ENCODE measurements around the gene KCNAB1. TPM values are rescaled to one million over a fixed set of nuclear protein-coding genes. Genes with fewer than 3 reads are reported as not detected.

Gene KCNAB1
- total RNA-seq, 2 experiments from 2014 or later: not detected

GRCh38 chr3:156175570-156175969 lies 55.2 kb downstream of the KCNAB1 start:
- H3K4me3 ChIP-seq (ENCODE audit: low read depth, low read length, poor library complexity, severe bottlenecking): no peak overlapping the region

GRCh38 chr3:156176048-156176447 lies 55.7 kb downstream of the KCNAB1 start:
- no peaks in the 10 kb centered on the region for H3K9me3 ChIP-seq (ENCODE audit: low read length)
- ChIA-PET POLR2A (no interaction called here), CTCF (ENCODE audit: unreplicated experiment) (no interaction called here)
- H2AFZ ChIP-seq (ENCODE audit: low read length): no peak overlapping the region
- BruUV-seq (replicated peaks): no TSS peak
- no peak overlapping the region for H3K4me3 ChIP-seq (ENCODE audit: low read depth, low read length, poor library complexity, severe bottlenecking)
- no peaks in the 10 kb centered on the region for H3K36me3 ChIP-seq (ENCODE audit: insufficient read depth, low read length)
- H3K79me2 ChIP-seq (ENCODE audit: insufficient read depth, low read depth, low read length): no peaks in the 10 kb centered on the region
- H3K27ac ChIP-seq (ENCODE audit: low read depth, low read length, poor library complexity, severe bottlenecking): no peak overlapping the region
- no peak for DNase-seq (ENCODE audit: low spot score)
- no peaks in the 10 kb centered on the region for H3K9me2 ChIP-seq (ENCODE audit: insufficient read depth, low read length)
- H3K4me2 ChIP-seq (ENCODE audit: low read length): no peak overlapping the region
- TF ChIP-seq EZH2phosphoT487 (IDR thresholded peaks at IDR 0.05; ENCODE audit: borderline replicate concordance, low read depth, low read length): no peak
- TF ChIP-seq CTCF (conservative IDR thresholded peaks at IDR 0.05; ENCODE audit: low read length): no peak
- H4K20me1 ChIP-seq (ENCODE audit: insufficient read depth, low read length): no peaks in the 10 kb centered on the region
- intact Hi-C loops (cut with micrococcal nuclease; ENCODE audit: unreplicated experiment): no loop called here
- H3K4me1 ChIP-seq (ENCODE audit: insufficient read depth, low read length, poor library complexity, severe bottlenecking): no peaks in the 10 kb centered on the region

More at GRCh38 chr3:156175570-156175969, 55.2 kb downstream of the KCNAB1 start:
- intact Hi-C loops (cut with micrococcal nuclease; ENCODE audit: unreplicated experiment): no loop called here
- Histone ChIP-seq H3K4me2 (ENCODE audit: low read length) (no peak overlapping the region), H3K4me1 (ENCODE audit: insufficient read depth, low read length, poor library complexity, severe bottlenecking) (no peaks in the 10 kb centered on the region), H2AFZ (ENCODE audit: low read length) (no peak overlapping the region), H3K9me3 (ENCODE audit: low read length) (no peaks in the 10 kb centered on the region), H3K36me3 (ENCODE audit: insufficient read depth, low read length) (no peaks in the 10 kb centered on the region), H3K79me2 (ENCODE audit: insufficient read depth, low read depth, low read length) (no peaks in the 10 kb centered on the region), H4K20me1 (ENCODE audit: insufficient read depth, low read length) (no peaks in the 10 kb centered on the region), H3K9me2 (ENCODE audit: insufficient read depth, low read length) (no peaks in the 10 kb centered on the region), H3K27ac (ENCODE audit: low read depth, low read length, poor library complexity, severe bottlenecking) (no peak overlapping the region)
- TF ChIP-seq CTCF (conservative IDR thresholded peaks at IDR 0.05; ENCODE audit: low read length): no peak
- TF ChIP-seq EZH2phosphoT487 (IDR thresholded peaks at IDR 0.05; ENCODE audit: borderline replicate concordance, low read depth, low read length): no peak
- ChIA-PET POLR2A (no interaction called here), CTCF (ENCODE audit: unreplicated experiment) (no interaction called here)
- BruUV-seq (replicated peaks): no TSS peak
- no peak for DNase-seq (ENCODE audit: low spot score)

GRCh38 chr3:156176629-156177210 lies 56.3 kb downstream of the KCNAB1 start:
- no peaks in the 10 kb centered on the region for H3K9me3 ChIP-seq (ENCODE audit: low read length)
- H3K36me3 ChIP-seq (ENCODE audit: insufficient read depth, low read length): no peaks in the 10 kb centered on the region
- no peak overlapping the region for H3K27ac ChIP-seq (ENCODE audit: low read depth, low read length, poor library complexity, severe bottlenecking)
- no peaks in the 10 kb centered on the region for H3K4me1 ChIP-seq (ENCODE audit: insufficient read depth, low read length, poor library complexity, severe bottlenecking)
- H3K9me2 ChIP-seq (ENCODE audit: insufficient read depth, low read length): no peaks in the 10 kb centered on the region
- TF ChIP-seq CTCF (conservative IDR thresholded peaks at IDR 0.05; ENCODE audit: low read length): no peak
- no peak for TF ChIP-seq EZH2phosphoT487 (IDR thresholded peaks at IDR 0.05; ENCODE audit: borderline replicate concordance, low read depth, low read length)
- no peak for DNase-seq (ENCODE audit: low spot score)
- no TSS peak for BruUV-seq (replicated peaks)
- H3K4me3 ChIP-seq (ENCODE audit: low read depth, low read length, poor library complexity, severe bottlenecking): no peak overlapping the region
- intact Hi-C loops (cut with micrococcal nuclease; ENCODE audit: unreplicated experiment): no loop called here
- H2AFZ ChIP-seq (ENCODE audit: low read length): no peak overlapping the region
- no peak overlapping the region for H3K4me2 ChIP-seq (ENCODE audit: low read length)
- H3K79me2 ChIP-seq (ENCODE audit: insufficient read depth, low read depth, low read length): no peaks in the 10 kb centered on the region
- ChIA-PET POLR2A (no interaction called here), CTCF (ENCODE audit: unreplicated experiment) (no interaction called here)
- no peaks in the 10 kb centered on the region for H4K20me1 ChIP-seq (ENCODE audit: insufficient read depth, low read length)

Measured in OCI-LY7 (cell line).